ENCODE results near the gene C17orf107.
"Not testable (repeated sequence)": the region's sequence is repeated elsewhere in the genome, so short reads cannot be mapped to it uniquely, and the experiment has no call there.

Gene C17orf107

GRCh38 chr17:4926577-4927335, 27.4 kb downstream of the C17orf107 start:
- DNase-seq (ENCODE audit: low read depth); H3K9me3 ChIP-seq (ENCODE audit: control insufficient read depth, low read length); H3K27me3 ChIP-seq (replicated peaks; ENCODE audit: control insufficient read depth, insufficient read depth, low read length); H3K4me1 ChIP-seq (ENCODE audit: control insufficient read depth, insufficient read depth, low read length); H3K4me3 ChIP-seq (ENCODE audit: low read length); H3K36me3 ChIP-seq (ENCODE audit: control insufficient read depth, insufficient read depth, low read length, severe bottlenecking); H3K9ac ChIP-seq (ENCODE audit: low read length): not testable (repeated sequence)

DNA sequence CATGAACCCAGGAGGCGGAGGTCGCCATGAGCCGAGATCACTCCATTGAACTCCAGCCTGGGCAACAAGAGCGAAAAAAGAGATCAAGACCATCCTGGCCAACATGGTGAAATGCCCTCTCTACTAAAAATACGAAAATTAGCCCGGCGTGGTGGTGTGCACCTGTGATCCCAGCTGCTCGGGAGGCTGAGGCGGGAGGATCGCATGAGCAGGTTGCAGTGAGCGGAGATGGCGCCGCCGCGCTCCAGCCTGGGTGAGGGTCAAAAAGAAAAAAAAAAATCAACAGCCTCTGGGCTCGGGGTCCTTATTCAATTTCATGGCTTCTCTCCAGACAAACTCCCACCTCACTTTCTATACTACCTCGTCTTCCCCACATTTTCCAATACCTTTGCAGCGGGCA, 29.5 kb downstream of the C17orf107 start:
- DNase-seq (ENCODE audit: low read depth), result no peak
- H3K9ac ChIP-seq (ENCODE audit: low read length), result no peak overlapping the region
- H3K9me3 ChIP-seq (ENCODE audit: control insufficient read depth, low read length), result no peaks in the 10 kb centered on the region
- peaks cover under 1% of the 10 kb centered on the region for H3K4me1 ChIP-seq (ENCODE audit: control insufficient read depth, insufficient read depth, low read length)
- H3K36me3 ChIP-seq (ENCODE audit: control insufficient read depth, insufficient read depth, low read length, severe bottlenecking), result no peaks in the 10 kb centered on the region
- no peak overlapping the region for H3K4me3 ChIP-seq (ENCODE audit: low read length)
- H3K27me3 ChIP-seq (replicated peaks; ENCODE audit: control insufficient read depth, insufficient read depth, low read length), result no peaks in the 10 kb centered on the region

DNA sequence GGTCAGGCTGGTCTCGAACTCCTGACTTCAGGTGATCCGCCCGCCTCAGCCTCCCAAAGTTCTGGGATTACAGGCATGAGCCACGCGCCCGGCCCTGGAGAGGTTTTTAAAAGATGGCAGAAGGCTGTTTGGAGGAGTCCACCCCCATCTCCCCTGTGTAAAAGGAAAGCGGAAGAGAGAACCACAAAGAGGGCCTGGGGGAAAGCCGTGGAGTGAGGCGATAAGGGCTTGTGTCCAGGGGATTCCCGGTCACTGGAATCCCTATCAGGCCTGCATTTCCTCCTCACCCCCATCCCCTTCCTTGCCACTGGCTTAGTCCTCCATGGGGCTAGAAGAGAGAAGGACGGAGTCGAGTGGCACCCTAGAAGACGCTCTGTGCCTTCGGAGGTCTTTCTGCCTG, 32.6 kb downstream of the C17orf107 start, which contains the start of gene GP1BA:
TSS of gene GP1BA (plus strand) at position 315 of the 400 bp plus-strand sequence. CDS start 328 bp downstream, outside the sequence.
- DNase-seq (ENCODE audit: low read depth), result no peak
- Histone ChIP-seq H3K9ac (ENCODE audit: low read length) (no peak within 1 kb of the TSS), H3K4me1 (ENCODE audit: control insufficient read depth, insufficient read depth, low read length) (peaks cover 8% of the 10 kb centered on the region), H3K9me3 (ENCODE audit: control insufficient read depth, low read length) (no peaks in the 10 kb centered on the region), H3K36me3 (ENCODE audit: control insufficient read depth, insufficient read depth, low read length, severe bottlenecking) (peaks cover 13% of the 10 kb centered on the region), H3K27me3 (replicated peaks; ENCODE audit: control insufficient read depth, insufficient read depth, low read length) (no peaks in the 10 kb centered on the region), H3K4me3 (ENCODE audit: low read length) (no peak within 1 kb of the TSS)

GRCh38 chr17:4932756-4933155, 33.4 kb downstream of the C17orf107 start:
- Histone ChIP-seq H3K9ac (ENCODE audit: low read length) (no peak overlapping the region), H3K36me3 (ENCODE audit: control insufficient read depth, insufficient read depth, low read length, severe bottlenecking) (peaks cover 21% of the 10 kb centered on the region), H3K9me3 (ENCODE audit: control insufficient read depth, low read length) (no peaks in the 10 kb centered on the region), H3K4me3 (ENCODE audit: low read length) (no peak overlapping the region), H3K4me1 (ENCODE audit: control insufficient read depth, insufficient read depth, low read length) (peaks cover 8% of the 10 kb centered on the region), H3K27me3 (replicated peaks; ENCODE audit: control insufficient read depth, insufficient read depth, low read length) (no peaks in the 10 kb centered on the region)
- no peak for DNase-seq (ENCODE audit: low read depth)

GRCh38 chr17:4933646-4934045, 34.3 kb downstream of the C17orf107 start:
- no peaks in the 10 kb centered on the region for H3K27me3 ChIP-seq (replicated peaks; ENCODE audit: control insufficient read depth, insufficient read depth, low read length)
- H3K4me3 ChIP-seq (ENCODE audit: low read length), result no peak overlapping the region
- no peaks in the 10 kb centered on the region for H3K9me3 ChIP-seq (ENCODE audit: control insufficient read depth, low read length)
- peaks cover 16% of the 10 kb centered on the region for H3K4me1 ChIP-seq (ENCODE audit: control insufficient read depth, insufficient read depth, low read length)
- peaks cover 28% of the 10 kb centered on the region for H3K36me3 ChIP-seq (ENCODE audit: control insufficient read depth, insufficient read depth, low read length, severe bottlenecking)
- DNase-seq (ENCODE audit: low read depth), result no peak
- H3K9ac ChIP-seq (ENCODE audit: low read length), result peak overlapping the region; percentile 57

DNA sequence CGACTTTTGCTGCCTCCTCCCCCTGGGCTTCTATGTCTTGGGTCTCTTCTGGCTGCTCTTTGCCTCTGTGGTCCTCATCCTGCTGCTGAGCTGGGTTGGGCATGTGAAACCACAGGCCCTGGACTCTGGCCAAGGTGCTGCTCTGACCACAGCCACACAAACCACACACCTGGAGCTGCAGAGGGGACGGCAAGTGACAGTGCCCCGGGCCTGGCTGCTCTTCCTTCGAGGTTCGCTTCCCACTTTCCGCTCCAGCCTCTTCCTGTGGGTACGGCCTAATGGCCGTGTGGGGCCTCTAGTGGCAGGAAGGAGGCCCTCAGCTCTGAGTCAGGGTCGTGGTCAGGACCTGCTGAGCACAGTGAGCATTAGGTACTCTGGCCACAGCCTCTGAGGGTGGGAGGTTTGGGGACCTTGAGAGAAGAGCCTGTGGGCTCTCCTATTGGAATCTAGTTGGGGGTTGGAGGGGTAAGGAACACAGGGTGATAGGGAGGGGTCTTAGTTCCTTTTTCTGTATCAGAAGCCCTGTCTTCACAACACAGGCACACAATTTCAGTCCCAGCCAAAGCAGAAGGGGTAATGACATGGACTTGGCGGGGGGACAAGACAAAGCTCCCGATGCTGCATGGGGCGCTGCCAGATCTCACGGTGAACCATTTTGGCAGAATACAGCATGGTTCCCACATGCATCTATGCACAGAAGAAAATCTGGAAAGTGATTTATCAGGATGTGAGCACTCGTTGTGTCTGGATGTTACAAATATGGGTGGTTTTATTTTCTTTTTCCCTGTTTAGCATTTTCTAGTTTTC, 35.0 kb downstream of the C17orf107 start:
- peaks cover 28% of the 10 kb centered on the region for H3K36me3 ChIP-seq (ENCODE audit: control insufficient read depth, insufficient read depth, low read length, severe bottlenecking)
- H3K27me3 ChIP-seq (replicated peaks; ENCODE audit: control insufficient read depth, insufficient read depth, low read length), result no peaks in the 10 kb centered on the region
- DNase-seq (ENCODE audit: low read depth), result peak; percentile 4
- peaks cover 22% of the 10 kb centered on the region for H3K4me1 ChIP-seq (ENCODE audit: control insufficient read depth, insufficient read depth, low read length)
- peak overlapping the region; percentile 57 for H3K9ac ChIP-seq (ENCODE audit: low read length)
- H3K4me3 ChIP-seq (ENCODE audit: low read length), result no peak overlapping the region
- no peaks in the 10 kb centered on the region for H3K9me3 ChIP-seq (ENCODE audit: control insufficient read depth, low read length)

GRCh38 chr17:4935650-4936049, 36.3 kb downstream of the C17orf107 start:
- no peaks in the 10 kb centered on the region for H3K27me3 ChIP-seq (replicated peaks; ENCODE audit: control insufficient read depth, insufficient read depth, low read length)
- no peaks in the 10 kb centered on the region for H3K9me3 ChIP-seq (ENCODE audit: control insufficient read depth, low read length)
- H3K4me3 ChIP-seq (ENCODE audit: low read length), result no peak overlapping the region

DNA sequence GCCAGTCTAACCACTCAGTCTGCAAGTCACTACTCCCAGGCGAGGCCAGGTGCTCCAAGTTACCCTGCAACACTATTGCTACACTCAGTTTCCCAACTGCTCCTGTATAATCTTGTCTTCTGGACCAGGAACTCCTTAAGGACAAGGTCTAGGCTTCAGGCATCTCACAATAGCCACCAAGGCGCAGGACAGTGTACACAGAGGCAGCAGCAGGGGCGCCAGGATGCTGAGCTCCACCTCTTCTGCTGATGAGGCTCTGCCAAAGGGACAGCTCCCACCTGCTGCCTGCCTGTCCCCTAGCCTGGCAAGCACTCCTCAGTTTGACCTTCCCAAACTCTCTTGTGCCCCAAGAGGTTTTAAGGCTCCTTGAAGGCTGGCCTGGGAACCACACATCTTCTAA, 37.1 kb downstream of the C17orf107 start:
- peaks cover 28% of the 10 kb centered on the region for H3K4me1 ChIP-seq (ENCODE audit: control insufficient read depth, insufficient read depth, low read length)
- no peaks in the 10 kb centered on the region for H3K27me3 ChIP-seq (replicated peaks; ENCODE audit: control insufficient read depth, insufficient read depth, low read length)
- no peaks in the 10 kb centered on the region for H3K9me3 ChIP-seq (ENCODE audit: control insufficient read depth, low read length)
- no peak overlapping the region for H3K4me3 ChIP-seq (ENCODE audit: low read length)
- no peak overlapping the region for H3K9ac ChIP-seq (ENCODE audit: low read length)
- peaks cover 28% of the 10 kb centered on the region for H3K36me3 ChIP-seq (ENCODE audit: control insufficient read depth, insufficient read depth, low read length, severe bottlenecking)
- DNase-seq (ENCODE audit: low read depth), result no peak

More at GRCh38 chr17:4935650-4936049, 36.3 kb downstream of the C17orf107 start:
- peaks cover 22% of the 10 kb centered on the region for H3K4me1 ChIP-seq (ENCODE audit: control insufficient read depth, insufficient read depth, low read length)
- no peak for DNase-seq (ENCODE audit: low read depth)
- no peak overlapping the region for H3K9ac ChIP-seq (ENCODE audit: low read length)
- H3K36me3 ChIP-seq (ENCODE audit: control insufficient read depth, insufficient read depth, low read length, severe bottlenecking), result peaks cover 28% of the 10 kb centered on the region

- peaks cover 34% of the 10 kb centered on the region for H3K4me1 ChIP-seq (ENCODE audit: control insufficient read depth, insufficient read depth, low read length)
- H3K36me3 ChIP-seq (ENCODE audit: control insufficient read depth, insufficient read depth, low read length, severe bottlenecking), result peaks cover 30% of the 10 kb centered on the region
- H3K27me3 ChIP-seq (replicated peaks; ENCODE audit: control insufficient read depth, insufficient read depth, low read length), result no peaks in the 10 kb centered on the region
- DNase-seq (ENCODE audit: low read depth), result no peak
- H3K4me3 ChIP-seq (ENCODE audit: low read length), result no peak overlapping the region
- no peak overlapping the region for H3K9ac ChIP-seq (ENCODE audit: low read length)
- no peaks in the 10 kb centered on the region for H3K9me3 ChIP-seq (ENCODE audit: control insufficient read depth, low read length)
These were observed 38.2 kb downstream of the C17orf107 start for GRCh38 chr17:4937553-4937952.

DNA sequence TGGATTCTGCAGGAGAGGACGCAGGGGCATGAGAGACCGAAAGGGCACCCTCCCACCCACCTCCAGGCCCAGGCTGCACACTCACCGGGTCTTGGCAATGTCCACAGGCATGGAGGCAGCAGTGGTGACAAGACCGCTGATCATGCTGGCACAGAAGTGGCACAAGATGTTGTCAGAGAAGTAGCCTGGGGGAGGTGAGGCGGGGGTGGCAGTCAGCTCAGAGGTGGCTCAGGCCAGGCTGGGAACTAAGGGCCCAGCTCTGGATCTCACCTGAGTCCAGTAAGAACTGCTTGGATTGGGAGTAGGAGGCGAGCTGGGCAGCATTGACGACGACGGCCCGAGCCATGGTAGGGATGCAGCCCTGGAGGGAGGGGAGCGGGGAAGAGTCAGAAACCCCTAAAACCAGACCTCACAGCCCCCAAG, 38.7 kb downstream of the C17orf107 start:
- DNase-seq (ENCODE audit: low read depth), result no peak
- peak overlapping the region; percentile 99 for H3K9ac ChIP-seq (ENCODE audit: low read length)
- H3K4me1 ChIP-seq (ENCODE audit: control insufficient read depth, insufficient read depth, low read length), result peaks cover 38% of the 10 kb centered on the region
- H3K9me3 ChIP-seq (ENCODE audit: control insufficient read depth, low read length), result no peaks in the 10 kb centered on the region
- H3K27me3 ChIP-seq (replicated peaks; ENCODE audit: control insufficient read depth, insufficient read depth, low read length), result no peaks in the 10 kb centered on the region
- H3K4me3 ChIP-seq (ENCODE audit: low read length), result no peak overlapping the region
- peaks cover 36% of the 10 kb centered on the region for H3K36me3 ChIP-seq (ENCODE audit: control insufficient read depth, insufficient read depth, low read length, severe bottlenecking)
